ENCODE measurements around the gene TMPRSS3.

Gene TMPRSS3

DNA sequence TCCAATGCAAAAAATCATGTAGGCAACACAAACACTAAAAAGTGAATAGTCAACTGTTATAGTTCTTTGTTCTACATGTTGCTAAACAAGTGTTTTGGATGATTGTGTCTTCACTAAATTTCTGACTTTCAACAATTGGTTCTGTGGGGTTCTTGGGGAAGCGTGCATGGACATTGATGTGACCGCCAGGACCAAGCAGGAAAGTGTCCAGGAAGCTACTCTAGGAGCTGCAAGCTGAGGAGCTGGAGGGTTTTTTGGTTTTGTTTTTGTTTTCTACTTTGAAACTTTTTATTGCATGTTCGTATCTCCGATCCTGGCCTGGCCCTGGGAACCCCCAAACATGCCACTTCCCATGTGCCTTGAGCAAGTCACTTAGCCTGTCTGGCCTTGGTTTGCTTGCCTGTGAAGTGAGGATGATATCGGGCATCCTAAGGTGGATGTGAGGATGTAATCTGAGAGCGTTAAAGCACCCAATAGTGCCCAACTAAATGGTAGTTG lies 8.0 kb downstream of the TMPRSS3 start:
- no peak for TF ChIP-seq JUND (IDR thresholded peaks at IDR 0.05; ENCODE audit: low read depth)
- no peak for DNase-seq (ENCODE audit: low read depth in 1 of 2, low spot score in 1 of 2)
- in situ Hi-C loops (cut with HindIII; ENCODE audit: low pct_unique_long_range_greater_than_20kb, low sequenced_read_pairs) = no loop called here

GRCh38 chr21:42387164-42387563 lies 8.7 kb downstream of the TMPRSS3 start:
- no peak for DNase-seq (ENCODE audit: low read depth in 1 of 2, low spot score in 1 of 2)
- in situ Hi-C loops (cut with HindIII; ENCODE audit: low pct_unique_long_range_greater_than_20kb, low sequenced_read_pairs) = no loop called here
- no peak for TF ChIP-seq JUND (IDR thresholded peaks at IDR 0.05; ENCODE audit: low read depth)

DNA sequence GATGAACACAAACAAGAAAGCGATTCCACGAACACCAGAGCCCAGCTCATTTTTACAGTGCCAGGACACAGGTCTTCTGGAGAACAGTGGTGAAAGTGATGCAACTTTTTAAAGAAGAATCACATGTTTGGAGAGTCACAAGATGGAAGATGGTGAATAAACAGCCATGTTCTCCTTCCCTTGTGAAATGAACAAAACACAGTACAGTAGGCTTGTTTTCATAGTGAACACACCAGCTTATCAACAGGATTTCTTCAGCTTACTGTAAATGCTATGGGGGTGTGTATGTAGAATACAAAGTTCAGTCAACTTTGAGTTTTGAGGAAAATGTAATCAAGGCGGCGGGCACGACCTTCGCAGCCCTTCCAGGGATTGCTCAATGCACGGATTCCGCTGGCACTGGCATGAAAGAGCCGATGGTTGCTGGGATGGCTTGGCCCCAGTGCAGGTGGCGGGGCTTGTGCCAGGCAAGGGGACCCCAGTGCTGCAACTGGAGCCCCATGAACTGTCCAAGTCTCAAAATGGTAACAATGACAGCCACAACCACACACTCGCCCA lies 9.7 kb downstream of the TMPRSS3 start:
- in situ Hi-C loops (cut with HindIII; ENCODE audit: low pct_unique_long_range_greater_than_20kb, low sequenced_read_pairs) = no loop called here
- no peak for DNase-seq (ENCODE audit: low read depth in 1 of 2, low spot score in 1 of 2)
- TF ChIP-seq JUND (IDR thresholded peaks at IDR 0.05; ENCODE audit: low read depth) = no peak

DNA sequence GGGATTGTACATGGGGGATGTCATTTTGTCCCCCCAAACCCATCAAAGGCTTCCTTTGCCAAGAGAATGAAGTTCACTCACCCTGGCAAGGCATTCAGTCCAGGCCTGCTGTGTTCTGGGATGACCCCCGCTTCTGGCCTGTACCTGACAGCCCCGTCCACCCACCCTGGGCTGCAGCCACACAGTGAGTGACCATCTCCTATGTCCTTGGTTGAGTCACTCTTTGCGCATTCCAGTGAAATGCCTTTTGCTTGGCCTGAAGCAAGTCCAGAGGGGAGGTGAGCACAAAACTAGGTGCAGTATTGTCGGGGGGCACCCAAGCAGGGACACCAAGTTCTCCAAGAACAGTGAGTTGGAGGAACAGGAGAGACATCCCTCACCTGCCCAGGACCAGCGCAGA lies 10.2 kb downstream of the TMPRSS3 start:
- TF ChIP-seq JUND (IDR thresholded peaks at IDR 0.05; ENCODE audit: low read depth) = no peak
- in situ Hi-C loops (cut with HindIII; ENCODE audit: low pct_unique_long_range_greater_than_20kb, low sequenced_read_pairs) = no loop called here
- no peak for DNase-seq (ENCODE audit: low read depth in 1 of 2, low spot score in 1 of 2)

GRCh38 chr21:42384989-42385388 lies 10.9 kb downstream of the TMPRSS3 start:
- TF ChIP-seq JUND (IDR thresholded peaks at IDR 0.05; ENCODE audit: low read depth) = no peak
- DNase-seq (ENCODE audit: low read depth in 1 of 2, low spot score in 1 of 2) = no peak
- in situ Hi-C loops (cut with HindIII; ENCODE audit: low pct_unique_long_range_greater_than_20kb, low sequenced_read_pairs) = no loop called here

- in situ Hi-C loops (cut with HindIII; ENCODE audit: low pct_unique_long_range_greater_than_20kb, low sequenced_read_pairs) = no loop called here
- DNase-seq (ENCODE audit: low read depth in 1 of 2, low spot score in 1 of 2) = no peak
- no peak for TF ChIP-seq JUND (IDR thresholded peaks at IDR 0.05; ENCODE audit: low read depth)
Measured at GRCh38 chr21:42384156-42384945, 11.5 kb downstream of the TMPRSS3 start.

GRCh38 chr21:42383331-42383730 lies 12.5 kb downstream of the TMPRSS3 start:
- in situ Hi-C loops (cut with HindIII; ENCODE audit: low pct_unique_long_range_greater_than_20kb, low sequenced_read_pairs) = no loop called here
- no peak for TF ChIP-seq JUND (IDR thresholded peaks at IDR 0.05; ENCODE audit: low read depth)
- DNase-seq (ENCODE audit: low read depth in 1 of 2, low spot score in 1 of 2) = no peak

DNA sequence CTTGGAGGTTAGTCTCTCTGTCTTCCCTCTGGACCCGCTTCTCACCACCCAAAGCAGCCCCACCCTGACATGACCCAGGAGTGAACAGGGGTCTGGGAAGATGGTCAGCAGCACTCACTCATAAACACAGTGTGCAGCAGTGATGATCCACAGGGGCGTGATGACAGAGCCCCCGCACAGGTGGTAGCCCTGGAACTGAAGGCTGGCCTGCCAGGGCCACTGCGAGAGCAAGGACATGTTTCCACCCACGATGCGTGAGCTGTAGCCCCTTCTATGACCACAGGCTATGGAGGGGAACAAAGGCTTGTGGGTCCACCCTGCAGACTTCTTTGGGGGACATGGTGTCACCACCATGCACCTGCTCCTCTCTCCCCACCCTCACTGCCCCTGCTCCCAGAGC lies 12.9 kb downstream of the TMPRSS3 start:
- no peak for TF ChIP-seq JUND (IDR thresholded peaks at IDR 0.05; ENCODE audit: low read depth)
- in situ Hi-C loops (cut with HindIII; ENCODE audit: low pct_unique_long_range_greater_than_20kb, low sequenced_read_pairs) = no loop called here
- no peak for DNase-seq (ENCODE audit: low read depth in 1 of 2, low spot score in 1 of 2)

DNA sequence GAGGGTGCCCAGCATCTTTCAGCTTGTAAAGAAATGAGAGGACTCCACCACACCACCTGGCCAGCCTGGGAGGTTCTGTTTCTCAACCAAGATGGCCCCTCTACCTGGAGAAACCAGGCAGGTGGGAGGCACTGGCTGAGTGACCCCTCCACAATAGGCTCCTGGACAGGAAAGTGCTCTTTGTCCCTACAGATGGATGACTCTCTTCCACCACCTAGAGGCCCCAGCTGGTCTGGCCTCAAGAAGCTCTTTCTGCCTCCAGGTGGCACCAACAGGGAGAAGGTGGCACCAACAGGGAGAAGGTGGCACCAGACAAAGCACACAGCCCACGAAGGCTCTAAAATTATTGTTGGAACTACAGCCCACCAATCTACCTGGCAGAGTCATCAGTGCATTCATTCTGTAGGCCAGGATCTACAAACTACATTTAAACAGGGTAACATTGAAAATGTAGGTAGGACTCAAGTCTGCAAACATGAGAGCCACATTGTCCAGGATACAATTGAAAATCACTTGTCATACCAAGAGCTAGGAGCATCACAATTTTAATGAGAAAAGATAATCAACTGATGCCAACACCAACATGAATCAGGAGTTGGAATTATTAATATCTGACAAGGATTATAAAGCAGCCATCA lies 14.4 kb downstream of the TMPRSS3 start:
- in situ Hi-C loops (cut with HindIII; ENCODE audit: low pct_unique_long_range_greater_than_20kb, low sequenced_read_pairs) = no loop called here
- peak; percentile 62 to 85 for DNase-seq (ENCODE audit: low read depth in 1 of 2, low spot score in 1 of 2)
- TF ChIP-seq JUND (IDR thresholded peaks at IDR 0.05; ENCODE audit: low read depth) = no peak

DNA sequence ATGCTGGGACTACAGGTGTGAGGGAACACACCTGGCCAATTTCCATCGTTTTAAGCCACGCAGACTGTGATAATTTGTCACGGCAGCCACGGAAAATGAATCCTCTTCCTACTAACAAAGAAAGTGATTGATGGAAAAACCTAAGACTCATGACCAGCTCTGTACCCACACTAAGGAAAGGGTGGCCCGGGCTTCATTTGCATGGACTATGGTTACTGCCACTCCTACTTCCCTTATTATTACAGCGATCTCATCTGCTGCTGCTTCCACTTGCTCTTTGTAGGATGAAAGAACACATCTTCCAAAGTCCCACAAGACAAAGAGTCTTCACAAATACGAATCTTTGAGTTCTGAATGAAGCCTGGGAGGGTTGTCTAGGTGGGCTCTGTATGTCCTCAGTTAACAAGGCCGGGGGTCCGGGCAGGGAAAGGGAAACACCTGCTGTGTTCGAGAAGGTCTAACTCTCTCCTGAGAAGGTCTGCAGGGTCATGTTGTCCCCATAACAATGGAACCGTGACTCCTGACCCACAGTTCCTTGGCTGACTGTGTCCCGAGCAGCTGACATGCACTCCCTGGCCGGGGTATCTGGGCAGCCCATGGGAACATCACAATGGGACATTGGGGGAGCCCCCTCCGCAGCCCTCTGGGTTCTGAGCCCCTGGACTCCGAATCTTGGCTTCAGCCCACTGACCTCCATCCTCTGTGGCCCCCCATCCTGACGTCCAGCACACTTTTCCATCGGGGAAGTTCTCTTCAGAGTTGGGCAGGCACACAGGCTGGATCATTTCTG lies 16.2 kb downstream of the TMPRSS3 start:
- no peak for TF ChIP-seq JUND (IDR thresholded peaks at IDR 0.05; ENCODE audit: low read depth)
- in situ Hi-C loops (cut with HindIII; ENCODE audit: low pct_unique_long_range_greater_than_20kb, low sequenced_read_pairs) = no loop called here
- DNase-seq (ENCODE audit: low read depth in 1 of 2, low spot score in 1 of 2) = no peak

- in situ Hi-C loops (cut with HindIII; ENCODE audit: low pct_unique_long_range_greater_than_20kb, low sequenced_read_pairs) = no loop called here
- no peak for TF ChIP-seq JUND (IDR thresholded peaks at IDR 0.05; ENCODE audit: low read depth)
- no peak for DNase-seq (ENCODE audit: low read depth in 1 of 2, low spot score in 1 of 2)
Measured at GRCh38 chr21:42378418-42378817, 17.4 kb downstream of the TMPRSS3 start.

GRCh38 chr21:42377951-42378340 lies 17.9 kb downstream of the TMPRSS3 start:
- TF ChIP-seq JUND (IDR thresholded peaks at IDR 0.05; ENCODE audit: low read depth) = no peak
- no peak for DNase-seq (ENCODE audit: low read depth in 1 of 2, low spot score in 1 of 2)
- in situ Hi-C loops (cut with HindIII; ENCODE audit: low pct_unique_long_range_greater_than_20kb, low sequenced_read_pairs) = no loop called here

Data from T47D (cell line).